Body of pancreas (tissue), 4 donors: ENCODE data around the gene SNCA. TPM values are rescaled to one million over a fixed set of nuclear protein-coding genes. Genes with fewer than 3 reads are reported as not detected.

Source experiments
- ATAC-seq: fragments of 150-250 bp; one replicate; pipeline ENCODE4 v1.9.1; 2016
- DNase-seq, 4 donors: peaks; one replicate each; pipeline ENCODE4 v3.0.0-alpha.2; 2019
- H3K27ac ChIP-seq, 4 donors: fragments of 200-600 bp; sonication (generic); 1 replicate in 3 of 4; 2 replicates in 1 of 4; pipeline versions ENCODE4 v1.5.1 to v1.6.1; 2016 to 2019; ENCODE audit warnings: mild to moderate bottlenecking in 1 of 4, mixed read lengths in 1 of 4, moderate library complexity in 1 of 4
- H3K27me3 ChIP-seq, 2 donors: fragments of 200-600 bp; sonication (generic); one replicate each; pipeline ENCODE4 v1.6.0; 2016; ENCODE audit warnings: mild to moderate bottlenecking in 1 of 2
- H3K36me3 ChIP-seq, 2 donors: fragments of 200-600 bp; sonication (generic); replicated peaks in 1 of 2; 2 replicates each; pipeline ENCODE4 v1.5.1; 2016; ENCODE audit warnings: low read depth in 2 of 2; ENCODE audit not compliant: insufficient read depth in 1 of 2
- H3K4me1 ChIP-seq: fragments of 200-600 bp; sonication (generic); one replicate; pipeline ENCODE4 v1.6.0; 2016
- H3K4me3 ChIP-seq, 2 donors: fragments of 200-600 bp; sonication (generic); 1 replicate in 1 of 2; 2 replicates in 1 of 2; pipeline ENCODE4 v1.5.1; 2016 to 2019
- H3K9me3 ChIP-seq, 3 donors: fragments of 200-600 bp; sonication (generic); 1 replicate in 2 of 3; 2 replicates in 1 of 3; pipeline ENCODE4 v1.5.1; 2016
- POLR2A ChIP-seq, 3 donors: fragments of 450-650 bp; IDR thresholded peaks; one replicate each; pipeline ENCODE4 v1.6.1; 2016; ENCODE audit warnings: antibody characterized with exemption in 3 of 3, mild to moderate bottlenecking in 2 of 3
- WGBS, 2 donors: methylation state at CpG; one replicate each; pipeline ENCODE4 v1.1.5; 2017; 5-methylcytosine and 5-hydroxymethylcytosine counted together
- intact Hi-C: fragments of 100-400 bp; cut with DNase I; formaldehyde crosslinking; loops from one replicate; pipeline ENCODE4 v1.15.1; 2023
- total RNA-seq, 2 donors: library from RNA; depleted of rRNA; stranded (reverse); fragments of >200 nt; gene quantifications; one replicate each; pipeline ENCODE4 v1.1.0, GENCODE V29; 2016
- TF ChIP-seq, protein P1 (sequence below), 7 experiments: fragments of 450-650 bp in 4 of 7; fragments of 200-600 bp in 3 of 7; sonication (generic) in 3 of 7; IDR thresholded peaks; one replicate each; pipeline ENCODE4 v1.5.1; 2016 to 2019; ENCODE audit warnings: antibody characterized with exemption in 7 of 7

SNCA gene
- total RNA-seq, 2 donors from 2014 or later = 9.3 TPM; not detected in 1

DNA sequence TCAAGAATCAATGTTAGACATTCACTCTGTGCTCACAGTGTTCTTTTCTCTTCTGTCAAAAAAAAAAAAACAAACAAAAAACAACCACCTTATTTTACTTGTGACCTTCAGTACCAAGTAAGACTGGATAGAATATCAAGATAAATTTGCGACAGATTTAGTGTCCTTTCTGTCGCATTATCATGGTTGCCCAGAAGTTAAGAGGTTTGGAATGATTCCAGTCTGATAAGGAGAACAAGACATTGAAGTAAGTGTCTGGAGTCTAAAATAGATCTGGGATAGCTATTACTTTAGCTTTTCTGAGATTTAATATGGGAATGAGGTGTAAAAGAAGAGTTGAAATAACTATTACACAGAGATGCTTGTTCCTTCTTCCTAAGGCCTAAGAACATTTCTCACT, 31.7 kb downstream of the SNCA start:
- intact Hi-C loops = no loop called here
- Histone ChIP-seq H3K4me3 (no peak overlapping the region), H3K36me3 (no peaks in the 10 kb centered on the region), H3K9me3 (no peaks in the 10 kb centered on the region), H3K27me3 (no peaks in the 10 kb centered on the region), H3K4me1 (no peaks in the 10 kb centered on the region), H3K27ac (no peak overlapping the region)
- DNase-seq = no peak
- WGBS, 2 donors = 24 to 28% methylated on average over 2 of the region's 2 CpGs
- TF ChIP-seq POLR2A (IDR thresholded peaks at IDR 0.05) = no peak
- TF ChIP-seq, protein P1, sequence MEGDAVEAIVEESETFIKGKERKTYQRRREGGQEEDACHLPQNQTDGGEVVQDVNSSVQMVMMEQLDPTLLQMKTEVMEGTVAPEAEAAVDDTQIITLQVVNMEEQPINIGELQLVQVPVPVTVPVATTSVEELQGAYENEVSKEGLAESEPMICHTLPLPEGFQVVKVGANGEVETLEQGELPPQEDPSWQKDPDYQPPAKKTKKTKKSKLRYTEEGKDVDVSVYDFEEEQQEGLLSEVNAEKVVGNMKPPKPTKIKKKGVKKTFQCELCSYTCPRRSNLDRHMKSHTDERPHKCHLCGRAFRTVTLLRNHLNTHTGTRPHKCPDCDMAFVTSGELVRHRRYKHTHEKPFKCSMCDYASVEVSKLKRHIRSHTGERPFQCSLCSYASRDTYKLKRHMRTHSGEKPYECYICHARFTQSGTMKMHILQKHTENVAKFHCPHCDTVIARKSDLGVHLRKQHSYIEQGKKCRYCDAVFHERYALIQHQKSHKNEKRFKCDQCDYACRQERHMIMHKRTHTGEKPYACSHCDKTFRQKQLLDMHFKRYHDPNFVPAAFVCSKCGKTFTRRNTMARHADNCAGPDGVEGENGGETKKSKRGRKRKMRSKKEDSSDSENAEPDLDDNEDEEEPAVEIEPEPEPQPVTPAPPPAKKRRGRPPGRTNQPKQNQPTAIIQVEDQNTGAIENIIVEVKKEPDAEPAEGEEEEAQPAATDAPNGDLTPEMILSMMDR (IDR thresholded peaks at IDR 0.05) = no peak
- no peak for ATAC-seq

GRCh38 chr4:89803915-89804314, 33.0 kb downstream of the SNCA start:
- H3K27me3 ChIP-seq = no peaks in the 10 kb centered on the region
- H3K36me3 ChIP-seq = no peaks in the 10 kb centered on the region
- no peak for TF ChIP-seq POLR2A (IDR thresholded peaks at IDR 0.05)
- TF ChIP-seq, protein P1 (IDR thresholded peaks at IDR 0.05) = no peak
- no peak overlapping the region for H3K27ac ChIP-seq
- no peak overlapping the region for H3K4me3 ChIP-seq
- H3K4me1 ChIP-seq = no peaks in the 10 kb centered on the region
- no peak for DNase-seq
- no peak for ATAC-seq
- WGBS, 2 donors = 59 to 69% methylated on average over 4 of the region's 4 CpGs
- no peaks in the 10 kb centered on the region for H3K9me3 ChIP-seq
- intact Hi-C loops = no loop called here

- H3K27me3 ChIP-seq = no peaks in the 10 kb centered on the region
- TF ChIP-seq POLR2A (IDR thresholded peaks at IDR 0.05) = no peak
- TF ChIP-seq, protein P1 (IDR thresholded peaks at IDR 0.05) = no peak
- H3K4me3 ChIP-seq = no peak overlapping the region
- no peaks in the 10 kb centered on the region for H3K9me3 ChIP-seq
- WGBS, 2 donors = 94 to 96% methylated on average over 1 of the region's 1 CpG
- H3K36me3 ChIP-seq = no peaks in the 10 kb centered on the region
- intact Hi-C loops = no loop called here
- no peaks in the 10 kb centered on the region for H3K4me1 ChIP-seq
- DNase-seq (no peak), ATAC-seq (no peak)
- H3K27ac ChIP-seq = no peak overlapping the region
Observed at GRCh38 chr4:89803036-89803435, 33.9 kb downstream of the SNCA start.

DNA sequence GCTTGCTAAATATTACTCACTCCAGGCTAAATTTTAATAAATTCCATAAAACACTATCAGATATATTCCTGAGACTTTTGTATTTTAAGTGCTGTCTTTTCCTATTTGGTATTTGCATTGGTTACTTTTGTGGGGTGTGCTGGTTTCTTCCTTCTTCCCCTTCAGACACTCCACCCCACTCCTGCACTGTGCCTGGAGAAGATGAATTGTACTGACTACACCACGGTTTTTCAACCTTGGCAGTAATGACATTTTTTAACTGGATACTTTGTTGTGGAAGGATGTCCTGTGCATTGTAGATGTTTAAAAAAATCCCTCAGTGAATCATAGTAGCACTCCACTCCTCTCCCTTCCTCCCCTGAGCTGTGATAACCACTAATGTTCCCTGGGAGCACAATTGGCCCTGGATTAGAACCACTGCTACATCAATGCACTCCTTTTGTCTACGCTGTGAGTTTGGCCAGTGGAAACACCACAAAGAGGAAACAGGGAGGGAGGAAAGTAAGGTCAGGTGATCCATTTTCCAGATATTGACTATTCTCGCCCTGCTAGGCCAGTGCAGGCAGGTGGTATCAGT, 36.3 kb downstream of the SNCA start:
- intact Hi-C loops = no loop called here
- Histone ChIP-seq H3K27ac (no peak overlapping the region), H3K36me3 (no peaks in the 10 kb centered on the region), H3K4me1 (no peaks in the 10 kb centered on the region), H3K27me3 (no peaks in the 10 kb centered on the region), H3K4me3 (no peak overlapping the region), H3K9me3 (no peaks in the 10 kb centered on the region)
- no peak for DNase-seq
- ATAC-seq = no peak
- TF ChIP-seq POLR2A (IDR thresholded peaks at IDR 0.05) = no peak
- TF ChIP-seq, protein P1 (IDR thresholded peaks at IDR 0.05) = no peak
- WGBS, 2 donors = 49 to 60% methylated on average over 3 of the region's 3 CpGs

- no peak for DNase-seq
- H3K27me3 ChIP-seq = no peaks in the 10 kb centered on the region
- H3K4me1 ChIP-seq = no peaks in the 10 kb centered on the region
- H3K4me3 ChIP-seq = no peak overlapping the region
- H3K27ac ChIP-seq = no peak overlapping the region
- H3K36me3 ChIP-seq = no peaks in the 10 kb centered on the region
- ATAC-seq = no peak
- intact Hi-C loops = no loop called here
- H3K9me3 ChIP-seq = no peaks in the 10 kb centered on the region
- WGBS, 2 donors = 65 to 72% methylated on average over 3 of the region's 3 CpGs
- no peak for TF ChIP-seq POLR2A (IDR thresholded peaks at IDR 0.05)
- TF ChIP-seq, protein P1 (IDR thresholded peaks at IDR 0.05) = no peak
Observed at GRCh38 chr4:89800012-89800516, 36.9 kb downstream of the SNCA start.
